Nephron (organoid): ENCODE measurements around the gene DNASE1L3.

Experiments
- H3K27ac Mint-ChIP-seq, 3 experiments: 2 replicates each; pipeline ENCODE4 v1.8.0; 2020; ENCODE audit warnings: mixed read lengths in 3 of 3, mild to moderate bottlenecking in 2 of 3, moderate library complexity in 1 of 3
- H3K27me3 Mint-ChIP-seq: 2 replicates; pipeline ENCODE4 v1.8.0; 2021; ENCODE audit warnings: low read depth, mild to moderate bottlenecking, moderate library complexity, mixed read lengths
- H3K36me3 Mint-ChIP-seq: 2 replicates; pipeline ENCODE4 v1.8.0; 2020; ENCODE audit warnings: low read depth, mixed read lengths
- H3K4me1 Mint-ChIP-seq: 2 replicates; pipeline ENCODE4 v1.8.0; 2020; ENCODE audit warnings: mixed read lengths
- H3K4me3 Mint-ChIP-seq, 3 experiments: 2 replicates each; pipeline ENCODE4 v1.8.0; 2020; ENCODE audit warnings: mild to moderate bottlenecking in 3 of 3, mixed read lengths in 3 of 3, moderate library complexity in 2 of 3
- H3K9me3 Mint-ChIP-seq: 2 replicates; pipeline ENCODE4 v1.8.0; 2020; ENCODE audit warnings: mixed read lengths
- CTCF ChIP-seq, 3 experiments: fragments of 200-600 bp; sonication (generic); IDR thresholded peaks; one replicate each; pipeline ENCODE4 v1.5.0; 2021; ENCODE audit warnings: antibody characterized with exemption in 3 of 3; ENCODE audit not compliant: unreplicated experiment in 3 of 3

The DNASE1L3 gene, protein sequence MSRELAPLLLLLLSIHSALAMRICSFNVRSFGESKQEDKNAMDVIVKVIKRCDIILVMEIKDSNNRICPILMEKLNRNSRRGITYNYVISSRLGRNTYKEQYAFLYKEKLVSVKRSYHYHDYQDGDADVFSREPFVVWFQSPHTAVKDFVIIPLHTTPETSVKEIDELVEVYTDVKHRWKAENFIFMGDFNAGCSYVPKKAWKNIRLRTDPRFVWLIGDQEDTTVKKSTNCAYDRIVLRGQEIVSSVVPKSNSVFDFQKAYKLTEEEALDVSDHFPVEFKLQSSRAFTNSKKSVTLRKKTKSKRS

GRCh38 chr3:58210761-58211460, at the start of gene DNASE1L3:
TSS of gene DNASE1L3 (minus strand) at chr3:58210972. CDS start at chr3:58210906, 66 bp downstream.
- H3K27me3 Mint-ChIP-seq = peaks cover 28% of the 10 kb centered on the region
- no peaks in the 10 kb centered on the region for H3K9me3 Mint-ChIP-seq
- TF ChIP-seq CTCF (IDR thresholded peaks at IDR 0.05; ENCODE audit: unreplicated experiment in 3 of 3) = no peak
- H3K4me1 Mint-ChIP-seq = peaks cover 6% of the 10 kb centered on the region
- no peak within 1 kb of the TSS for H3K4me3 Mint-ChIP-seq
- no peaks in the 10 kb centered on the region for H3K36me3 Mint-ChIP-seq
- H3K27ac Mint-ChIP-seq = no peak within 1 kb of the TSS

GRCh38 chr3:58260261-58260731, 49.5 kb upstream of the DNASE1L3 start:
- Mint-ChIP-seq H3K4me3 (no peak overlapping the region), H3K36me3 (peaks cover 11% of the 10 kb centered on the region), H3K9me3 (no peaks in the 10 kb centered on the region), H3K27ac (no peak overlapping the region), H3K4me1 (no peaks in the 10 kb centered on the region), H3K27me3 (no peaks in the 10 kb centered on the region)
- TF ChIP-seq CTCF (IDR thresholded peaks at IDR 0.05; ENCODE audit: unreplicated experiment in 3 of 3) = no peak

- H3K9me3 Mint-ChIP-seq = no peaks in the 10 kb centered on the region
- no peaks in the 10 kb centered on the region for H3K4me1 Mint-ChIP-seq
- no peak overlapping the region for H3K27ac Mint-ChIP-seq
- H3K4me3 Mint-ChIP-seq = no peak overlapping the region
- no peaks in the 10 kb centered on the region for H3K27me3 Mint-ChIP-seq
- H3K36me3 Mint-ChIP-seq = peaks cover 11% of the 10 kb centered on the region
- TF ChIP-seq CTCF (IDR thresholded peaks at IDR 0.05; ENCODE audit: unreplicated experiment in 3 of 3) = no peak
Observed at GRCh38 chr3:58258392-58259055, 47.8 kb upstream of the DNASE1L3 start.

GRCh38 chr3:58256511-58256910, 45.7 kb upstream of the DNASE1L3 start:
- H3K4me1 Mint-ChIP-seq = peaks cover 8% of the 10 kb centered on the region
- no peak overlapping the region for H3K4me3 Mint-ChIP-seq
- no peak overlapping the region for H3K27ac Mint-ChIP-seq
- H3K27me3 Mint-ChIP-seq = no peaks in the 10 kb centered on the region
- TF ChIP-seq CTCF (IDR thresholded peaks at IDR 0.05; ENCODE audit: unreplicated experiment in 3 of 3) = no peak
- H3K9me3 Mint-ChIP-seq = no peaks in the 10 kb centered on the region
- H3K36me3 Mint-ChIP-seq = peaks cover 11% of the 10 kb centered on the region

DNA sequence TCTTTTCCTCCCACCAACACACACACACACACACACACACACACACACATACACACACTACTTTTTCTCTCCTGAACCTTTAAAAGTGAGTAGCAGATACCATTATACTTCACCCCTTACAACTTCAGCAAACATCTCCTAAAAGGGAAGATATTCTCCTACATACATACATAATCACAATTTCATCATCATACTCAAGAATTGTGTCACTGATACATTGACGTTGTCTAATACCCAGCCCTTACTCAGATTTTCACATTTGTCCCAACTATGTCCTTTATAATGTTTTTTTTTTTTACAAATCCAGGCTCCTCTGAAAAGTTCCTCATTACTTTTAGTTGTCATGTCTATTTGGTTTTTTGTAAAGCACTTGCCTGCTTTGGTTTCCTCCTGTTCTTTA, 45.3 kb upstream of the DNASE1L3 start:
- TF ChIP-seq CTCF (IDR thresholded peaks at IDR 0.05; ENCODE audit: unreplicated experiment in 3 of 3) = no peak
- H3K4me3 Mint-ChIP-seq = no peak overlapping the region
- peaks cover 11% of the 10 kb centered on the region for H3K4me1 Mint-ChIP-seq
- H3K9me3 Mint-ChIP-seq = no peaks in the 10 kb centered on the region
- H3K27me3 Mint-ChIP-seq = no peaks in the 10 kb centered on the region
- peaks cover 11% of the 10 kb centered on the region for H3K36me3 Mint-ChIP-seq
- no peak overlapping the region for H3K27ac Mint-ChIP-seq
